Measurements from ENCODE around the gene PBXIP1.

The PBXIP1 gene

DNA sequence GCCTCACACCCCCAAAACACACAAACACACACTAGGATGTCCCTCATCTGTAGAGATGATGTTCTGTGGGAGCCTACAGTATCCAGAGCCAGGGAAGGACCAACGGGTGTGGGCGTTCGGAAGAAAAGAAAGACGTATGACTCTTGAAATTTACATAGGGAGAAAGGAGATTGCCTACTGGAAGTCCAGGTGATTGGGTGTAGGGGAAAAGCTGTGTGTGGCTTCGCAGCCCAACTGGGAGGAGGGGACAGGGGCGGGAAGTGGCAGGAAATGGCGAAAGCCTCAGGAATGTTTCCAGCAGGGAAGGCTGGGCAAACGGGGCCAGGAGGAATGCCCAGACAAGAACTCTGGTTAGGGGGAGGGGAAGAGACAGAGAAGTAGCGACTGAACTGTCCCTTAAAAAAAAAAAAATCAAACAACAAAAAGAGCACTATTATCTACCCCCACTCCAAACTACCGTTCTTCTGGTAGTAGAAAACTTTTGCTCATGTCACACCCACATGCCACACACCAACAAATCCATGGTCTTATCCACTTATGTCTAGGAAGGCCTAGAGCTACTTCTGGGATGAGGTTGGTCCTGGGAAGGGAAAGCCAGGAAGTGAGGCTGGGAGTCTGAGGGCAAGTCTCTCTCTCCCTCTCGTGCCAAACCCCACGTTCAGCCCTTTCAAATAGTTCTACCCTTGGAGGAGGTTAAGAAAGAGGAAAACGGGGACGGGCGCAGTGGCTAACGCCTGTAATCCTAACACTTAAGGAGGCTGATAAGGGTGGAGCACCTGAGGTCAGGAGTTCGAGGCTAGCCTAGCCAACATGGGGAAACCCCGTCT lies 16.8 kb upstream of the PBXIP1 start:
- no peak for DNase-seq

GRCh38 chr1:154972213-154972516 lies 16.3 kb upstream of the PBXIP1 start:
- no peak for DNase-seq

GRCh38 chr1:154971341-154971998 lies 15.6 kb upstream of the PBXIP1 start:
- DNase-seq, result no peak

GRCh38 chr1:154970631-154971340 lies 14.9 kb upstream of the PBXIP1 start, which contains the start of gene SHC1:
Gene SHC1, minus strand, starts transcription at chr1:154970747. Its CDS starts 221 bp downstream, at chr1:154970526.
- DNase-seq, result no peak

- no peak for DNase-seq
These were observed 14.1 kb upstream of the PBXIP1 start for GRCh38 chr1:154969860-154970452.

GRCh38 chr1:154969246-154969645 lies 13.3 kb upstream of the PBXIP1 start:
- DNase-seq, result no peak

- DNase-seq, result no peak
These were observed 12.8 kb upstream of the PBXIP1 start for GRCh38 chr1:154968731-154969130.

GRCh38 chr1:154967331-154967950 lies 11.5 kb upstream of the PBXIP1 start:
- DNase-seq, result no peak

DNA sequence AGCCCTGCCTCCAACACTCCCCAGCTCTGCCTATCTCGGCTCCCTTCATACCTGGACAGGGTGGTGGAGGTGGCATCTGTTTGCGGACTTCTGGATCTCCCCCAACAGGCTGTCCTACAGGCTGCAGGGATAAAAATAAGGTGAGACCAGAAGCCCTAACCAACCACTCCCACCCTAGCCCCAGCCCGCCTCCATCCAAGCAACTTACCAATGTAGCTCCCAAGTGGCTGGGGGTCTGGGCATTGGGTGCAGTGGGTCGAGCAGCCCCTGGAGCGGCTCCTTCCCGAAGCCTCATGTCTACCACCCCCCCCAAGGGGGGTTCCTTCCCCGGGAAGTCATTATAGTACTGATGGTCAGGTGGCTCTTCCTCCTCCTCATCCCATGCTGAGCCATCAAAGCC lies 10.2 kb upstream of the PBXIP1 start:
- DNase-seq, result no peak

GRCh38 chr1:154964359-154964758 lies 8.5 kb upstream of the PBXIP1 start:
- DNase-seq, result no peak

DNA sequence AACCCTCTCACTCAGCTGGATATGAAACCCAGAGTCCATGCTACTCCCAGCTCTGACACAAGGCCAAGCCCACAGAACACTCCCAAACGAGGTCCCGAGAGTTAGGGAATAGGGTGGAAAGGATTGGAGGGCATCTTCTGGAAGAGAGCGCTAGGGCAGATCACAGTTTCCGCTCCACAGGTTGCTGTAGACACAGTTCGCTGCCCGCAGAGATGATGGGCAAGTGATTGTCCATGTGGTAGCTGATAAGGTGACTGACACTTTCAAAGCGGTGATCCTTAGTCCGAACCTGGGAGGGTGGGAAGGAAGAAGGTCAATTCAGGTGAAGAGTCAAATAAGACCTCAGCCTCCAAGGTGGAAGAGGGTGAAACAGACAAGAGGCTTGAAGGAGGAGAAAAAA lies 7.7 kb upstream of the PBXIP1 start:
- no peak for DNase-seq

- no peak for DNase-seq
These were observed 7.0 kb upstream of the PBXIP1 start for GRCh38 chr1:154962795-154963330.

DNA sequence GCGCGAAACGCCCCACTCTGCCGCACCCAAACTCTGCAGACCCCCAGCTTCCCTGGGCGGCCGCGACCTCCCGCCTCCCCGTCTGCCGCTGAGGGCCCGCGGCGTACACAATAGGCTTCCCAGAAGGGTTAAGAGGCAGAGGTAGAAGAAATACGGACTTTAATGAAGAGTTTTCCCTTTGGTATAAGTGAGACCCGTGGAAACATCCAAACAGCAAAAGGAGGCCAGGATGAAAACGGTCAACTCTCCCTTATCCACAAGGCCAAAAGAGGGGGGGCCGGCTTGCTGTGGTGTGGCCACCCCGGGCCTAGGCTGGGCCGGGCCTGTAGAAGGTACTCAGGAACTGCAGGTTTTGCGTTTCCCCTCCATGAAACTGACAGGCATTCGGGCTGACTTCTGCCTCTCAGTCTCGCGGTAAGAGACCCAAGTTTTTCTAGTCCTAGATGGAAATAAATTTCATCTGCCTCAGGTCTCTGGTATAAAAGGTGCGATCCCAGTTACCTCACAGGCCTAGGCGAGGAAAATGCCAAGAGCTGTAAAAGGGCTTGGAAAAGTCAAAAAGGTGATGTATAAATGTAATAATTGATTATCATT lies 6.4 kb upstream of the PBXIP1 start:
- DNase-seq, result no peak

GRCh38 chr1:154961207-154962155 lies 5.6 kb upstream of the PBXIP1 start, which contains the start of gene PYGO2:
Gene PYGO2, minus strand, starts transcription at chr1:154961782. Its CDS starts 206 bp downstream, at chr1:154961576.
- DNase-seq, result peak; percentile 93

DNA sequence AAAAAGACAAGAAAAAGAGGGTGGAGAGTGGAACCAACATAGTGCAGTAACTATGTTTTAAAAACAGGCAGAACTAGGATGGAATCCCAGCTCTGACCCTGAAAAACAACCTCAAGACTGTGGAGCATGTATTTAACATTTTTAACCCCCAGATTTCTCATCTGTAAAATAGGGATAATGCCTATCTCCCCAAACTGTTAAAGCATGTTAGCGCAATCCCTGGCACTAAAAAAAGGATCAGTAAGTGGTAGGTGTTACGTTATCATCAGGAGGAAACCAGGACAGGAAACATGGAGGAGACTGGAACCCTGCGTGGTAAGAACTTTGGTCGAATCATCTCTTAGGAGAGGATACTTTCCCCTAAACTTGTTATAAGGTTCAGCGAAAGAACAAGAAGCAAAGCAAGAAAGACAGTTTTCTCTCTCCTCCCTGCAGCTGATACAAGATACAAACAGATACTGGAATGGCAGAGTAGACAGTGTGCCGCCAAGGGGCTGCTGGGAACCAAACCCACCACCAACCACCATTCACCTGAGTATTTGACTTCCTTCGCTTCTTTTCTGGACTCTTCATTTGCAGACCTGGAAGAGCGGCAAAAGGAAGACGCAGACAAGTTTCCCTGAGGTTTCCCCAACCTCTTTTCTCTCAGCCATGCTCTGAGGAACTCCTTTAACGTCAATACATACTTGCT lies 4.7 kb upstream of the PBXIP1 start:
- DNase-seq, result no peak

DNA sequence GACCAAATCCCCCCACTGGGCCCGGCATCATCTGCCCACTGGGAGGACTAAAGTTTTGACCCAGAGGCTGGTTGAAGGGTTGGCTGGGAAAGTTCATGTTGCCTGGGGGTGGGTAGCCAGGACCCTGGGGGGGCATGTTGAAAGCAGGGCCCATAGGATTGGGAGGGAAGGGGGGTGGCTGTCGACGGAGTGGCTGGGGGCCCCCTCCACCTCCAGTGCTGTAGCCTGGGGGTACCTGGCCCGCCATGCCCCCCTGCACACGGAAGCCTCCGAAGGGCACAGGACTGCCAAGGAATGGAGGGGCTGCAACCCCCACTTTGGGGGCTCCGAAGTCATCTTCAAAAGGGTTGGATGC lies 3.5 kb upstream of the PBXIP1 start:
- DNase-seq, result no peak

GRCh38 chr1:154958681-154959425 lies 3.0 kb upstream of the PBXIP1 start:
- no peak for DNase-seq

GRCh38 chr1:154958036-154958435 lies 2.1 kb upstream of the PBXIP1 start:
- DNase-seq, result no peak

DNA sequence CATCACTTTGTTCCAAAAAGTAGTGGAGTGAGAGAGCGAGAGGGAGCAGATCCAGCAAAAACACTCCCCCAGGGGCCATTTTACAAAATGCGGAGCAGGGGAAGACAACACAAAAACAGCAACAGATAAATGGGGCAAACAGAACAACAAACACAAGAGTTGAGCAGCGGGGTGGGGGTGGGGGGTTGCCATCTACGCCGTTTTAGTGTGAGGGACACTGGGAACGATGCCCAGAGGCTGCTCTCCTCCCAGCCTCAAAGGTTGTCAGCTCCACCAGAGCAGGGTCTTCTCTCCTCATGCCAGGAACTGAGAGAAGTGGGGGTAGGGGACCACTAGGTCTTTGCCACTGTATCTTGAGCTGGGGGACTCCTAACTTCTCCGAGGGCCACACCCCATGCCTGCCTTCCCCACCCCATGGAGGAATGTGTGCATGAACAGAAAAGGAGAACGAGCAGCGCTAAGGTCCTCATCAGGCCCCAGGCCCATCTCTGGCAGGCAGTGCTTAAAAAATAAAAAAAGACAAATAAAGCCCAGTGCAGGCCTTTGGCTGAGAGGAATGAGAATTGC lies 1.3 kb upstream of the PBXIP1 start:
- no peak for DNase-seq

All from activated CD8-positive, alpha-beta memory T cell treated with anti-CD3 and anti-CD28 coated beads for 24 hours (primary cell).